Right atrium auricular region (tissue), 2 donors: ENCODE results near the gene CNTN5. TPM values are rescaled to one million over a fixed set of nuclear protein-coding genes. Genes with fewer than 3 reads are reported as not detected.

Experiments used
- DNase-seq: peaks from one replicate; pipeline ENCODE4 v3.0.0-alpha.2; 2019; ENCODE audit warnings: low spot score
- H3K27ac ChIP-seq, 2 donors: fragments of 200-600 bp; sonication (generic); 1 replicate in 1 of 2; 2 replicates in 1 of 2; pipeline ENCODE4 v1.5.1; 2016 to 2019
- H3K27me3 ChIP-seq, 2 donors: fragments of 200-600 bp; sonication (generic); one replicate each; pipeline versions ENCODE4 v1.5.1 to v1.6.0; 2017 to 2019
- H3K36me3 ChIP-seq: fragments of 200-600 bp; sonication (generic); one replicate; pipeline ENCODE4 v1.5.1; 2016
- H3K4me1 ChIP-seq, 2 donors: fragments of 200-600 bp; sonication (generic); one replicate each; pipeline versions ENCODE4 v1.5.1 to v1.6.0; 2017 to 2019
- H3K4me3 ChIP-seq, 2 donors: fragments of 200-600 bp; sonication (generic); 1 replicate in 1 of 2; 2 replicates in 1 of 2; pipeline ENCODE4 v1.5.1; 2017 to 2019; ENCODE audit warnings: mild to moderate bottlenecking in 1 of 2, moderate library complexity in 1 of 2
- H3K9me3 ChIP-seq, 2 donors: fragments of 200-600 bp; sonication (generic); one replicate each; pipeline ENCODE4 v1.5.1; 2019
- CTCF ChIP-seq, 2 donors: fragments of 200-600 bp; sonication (generic); IDR thresholded peaks; one replicate each; pipeline ENCODE4 v1.5.1; 2019; ENCODE audit warnings: antibody characterized with exemption in 2 of 2
- total RNA-seq, 2 donors: library from RNA; depleted of rRNA; stranded (reverse); fragments of >200 nt; gene quantifications; one replicate each; pipeline ENCODE4 v1.1.0, GENCODE V29; 2016

The CNTN5 gene
- total RNA-seq, 2 donors from 2014 or later: not detected

GRCh38 chr11:99422581-99423427 is 402.1 kb downstream of the CNTN5 start:
- Histone ChIP-seq H3K4me1 (no peaks in the 10 kb centered on the region), H3K36me3 (no peaks in the 10 kb centered on the region), H3K27me3 (no peaks in the 10 kb centered on the region), H3K9me3 (no peaks in the 10 kb centered on the region), H3K27ac (no peak overlapping the region), H3K4me3 (no peak overlapping the region)
- DNase-seq: no peak
- TF ChIP-seq CTCF (IDR thresholded peaks at IDR 0.05): no peak

GRCh38 chr11:99423428-99423983 is 402.8 kb downstream of the CNTN5 start:
- H3K27me3 ChIP-seq: no peaks in the 10 kb centered on the region
- DNase-seq: no peak
- H3K4me3 ChIP-seq: no peak overlapping the region
- no peak overlapping the region for H3K27ac ChIP-seq
- no peaks in the 10 kb centered on the region for H3K36me3 ChIP-seq
- H3K9me3 ChIP-seq: no peaks in the 10 kb centered on the region
- H3K4me1 ChIP-seq: no peaks in the 10 kb centered on the region
- no peak for TF ChIP-seq CTCF (IDR thresholded peaks at IDR 0.05)

GRCh38 chr11:99424313-99425084 is 403.8 kb downstream of the CNTN5 start:
- Histone ChIP-seq H3K4me3 (no peak overlapping the region), H3K27me3 (no peaks in the 10 kb centered on the region), H3K36me3 (no peaks in the 10 kb centered on the region), H3K9me3 (no peaks in the 10 kb centered on the region), H3K4me1 (no peaks in the 10 kb centered on the region), H3K27ac (no peak overlapping the region)
- DNase-seq: no peak
- no peak for TF ChIP-seq CTCF (IDR thresholded peaks at IDR 0.05)

GRCh38 chr11:99425596-99425995 is 404.8 kb downstream of the CNTN5 start:
- Histone ChIP-seq H3K4me1 (no peaks in the 10 kb centered on the region), H3K36me3 (no peaks in the 10 kb centered on the region), H3K9me3 (no peaks in the 10 kb centered on the region), H3K27ac (no peak overlapping the region), H3K27me3 (no peaks in the 10 kb centered on the region), H3K4me3 (no peak overlapping the region)
- no peak for DNase-seq
- TF ChIP-seq CTCF (IDR thresholded peaks at IDR 0.05): no peak

- H3K27ac ChIP-seq: no peak overlapping the region
Observed at GRCh38 chr11:99432677-99433076, 411.9 kb downstream of the CNTN5 start.

More at GRCh38 chr11:99432677-99433076, 411.9 kb downstream of the CNTN5 start:
- Histone ChIP-seq H3K4me3 (no peak overlapping the region), H3K4me1 (no peaks in the 10 kb centered on the region), H3K36me3 (no peaks in the 10 kb centered on the region), H3K9me3 (no peaks in the 10 kb centered on the region), H3K27me3 (no peaks in the 10 kb centered on the region)
- no peak for DNase-seq
- no peak for TF ChIP-seq CTCF (IDR thresholded peaks at IDR 0.05)
